CD4-positive, alpha-beta T cell treated with Interleukin-1 beta for 1 hour (primary cell): ENCODE measurements around the gene FRMD4B.
A peak's percentile ranks its signal among the peaks of the same experiment; 100 is the strongest.

Source experiments
- DNase-seq, 2 donors: peaks; one replicate each; pipeline ENCODE4 v3.0.0-alpha.2; 2020 to 2022

Gene FRMD4B

DNA sequence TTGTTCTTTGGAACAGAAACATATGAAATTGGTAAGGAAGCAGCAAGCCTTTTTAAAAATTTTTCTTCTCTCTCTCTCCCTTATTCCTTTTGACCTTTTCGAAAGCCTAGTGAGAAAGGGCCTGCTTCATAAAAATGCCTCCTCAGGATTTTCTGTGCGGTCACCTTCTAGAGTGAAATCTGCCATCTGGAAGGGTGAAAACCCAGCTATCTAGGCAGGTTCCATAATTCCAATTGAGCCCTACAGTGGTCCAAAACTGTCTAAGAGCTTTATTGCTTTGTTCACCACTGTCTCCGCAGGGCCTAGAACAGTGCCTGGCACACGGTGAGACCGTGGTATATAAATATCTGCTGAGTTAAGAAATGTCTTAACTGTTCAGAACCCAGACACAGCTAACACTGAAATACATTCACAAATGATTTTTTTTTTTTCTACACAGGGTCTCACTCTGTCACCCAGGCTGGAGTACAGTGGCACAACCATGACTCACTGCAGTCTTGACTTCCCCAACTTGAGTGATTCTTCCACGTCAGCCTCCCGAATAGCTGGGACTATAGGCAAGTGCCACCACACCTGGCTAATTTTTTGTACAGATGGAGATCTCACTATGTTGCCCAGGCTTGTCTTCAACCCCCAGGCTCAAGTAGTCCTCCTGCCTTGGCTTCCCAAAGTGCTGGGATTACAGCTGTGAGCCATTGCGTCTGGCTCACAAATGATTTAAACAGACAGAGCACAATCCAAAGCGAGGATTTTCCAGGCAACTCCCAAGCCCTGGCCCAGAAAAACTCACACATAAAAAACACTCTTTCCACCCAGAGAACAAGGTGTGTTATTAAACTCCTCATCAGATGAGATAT lies 64.4 kb downstream of the FRMD4B start:
- DNase-seq, result peak in 1 of 2 donors; percentile 22

DNA sequence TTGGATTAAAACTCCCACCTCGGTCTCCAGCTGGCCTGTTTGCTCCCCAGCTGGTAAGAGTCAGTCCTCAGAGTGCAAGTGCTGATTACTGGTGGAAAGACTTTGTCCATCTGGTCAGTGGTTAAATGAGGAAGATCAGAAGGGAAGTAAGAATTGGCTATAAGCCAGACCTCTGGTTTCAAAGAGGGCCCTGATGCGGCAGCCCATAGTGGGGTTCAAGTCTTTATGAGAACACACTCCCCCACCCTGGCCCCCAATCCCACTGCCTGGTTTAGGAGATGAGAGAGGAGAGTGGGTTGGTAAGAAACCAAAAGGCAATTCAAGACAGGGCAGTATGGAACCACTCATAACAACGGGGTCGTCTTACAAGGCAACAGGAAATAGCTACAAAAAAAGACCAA lies 65.0 kb downstream of the FRMD4B start:
- peak in 1 of 2 donors; percentile 11 for DNase-seq

DNA sequence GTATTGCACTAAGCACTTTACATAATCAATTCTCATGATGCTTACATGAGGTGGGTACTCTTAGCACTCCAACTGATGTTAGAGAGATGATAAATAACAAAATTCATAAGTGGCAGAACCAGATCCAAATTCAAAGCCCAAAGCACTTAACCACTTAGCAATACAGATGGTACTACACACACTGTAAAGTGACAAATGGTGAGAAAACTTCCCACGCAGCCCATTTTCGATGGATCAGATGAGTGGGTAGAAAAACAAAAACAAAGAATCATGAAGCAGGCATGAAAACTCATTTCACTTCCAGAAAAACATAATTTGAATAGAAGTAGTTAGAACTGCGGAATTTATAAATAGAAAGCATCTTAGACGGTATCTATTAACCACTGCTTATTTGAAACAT lies 66.2 kb downstream of the FRMD4B start:
- no peak for DNase-seq

DNA sequence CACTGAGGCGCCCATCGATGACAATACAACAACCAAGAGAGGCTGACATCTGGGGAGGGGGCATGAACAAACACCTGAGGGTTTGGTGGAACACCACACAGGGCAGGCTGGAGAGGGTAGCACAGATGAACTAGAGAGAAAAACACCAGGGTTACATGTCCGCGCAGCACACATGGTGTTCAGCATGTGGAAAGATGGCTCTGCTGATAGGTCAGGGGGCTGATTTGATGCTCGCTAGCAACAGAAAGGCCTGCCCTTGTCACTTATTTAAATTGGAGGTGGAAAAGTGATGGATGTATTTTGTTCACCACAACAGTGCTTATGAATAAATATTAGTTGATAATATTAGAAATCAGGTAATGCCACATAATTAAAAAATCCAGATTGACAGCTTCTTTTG lies 67.5 kb downstream of the FRMD4B start:
- no peak for DNase-seq

DNA sequence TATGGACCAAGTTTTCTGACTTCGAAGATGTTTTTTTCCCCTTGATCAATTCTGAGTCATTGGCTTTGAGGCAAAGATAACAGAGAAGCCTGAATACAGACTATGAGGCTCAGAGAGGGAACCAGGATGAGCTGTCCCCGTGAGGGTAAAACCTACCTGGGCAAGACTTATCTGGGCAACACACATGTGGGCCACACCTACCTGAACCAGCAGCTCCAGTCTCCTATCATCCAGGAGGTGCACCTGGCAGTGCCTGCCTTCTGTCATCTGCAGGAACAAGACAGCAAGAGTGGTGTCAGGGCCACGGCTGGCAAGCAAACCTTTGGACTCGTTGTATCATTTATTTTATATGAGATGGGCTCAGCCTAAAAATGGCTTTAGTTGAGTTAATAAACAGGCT lies 72.6 kb downstream of the FRMD4B start:
- DNase-seq, result no peak

DNA sequence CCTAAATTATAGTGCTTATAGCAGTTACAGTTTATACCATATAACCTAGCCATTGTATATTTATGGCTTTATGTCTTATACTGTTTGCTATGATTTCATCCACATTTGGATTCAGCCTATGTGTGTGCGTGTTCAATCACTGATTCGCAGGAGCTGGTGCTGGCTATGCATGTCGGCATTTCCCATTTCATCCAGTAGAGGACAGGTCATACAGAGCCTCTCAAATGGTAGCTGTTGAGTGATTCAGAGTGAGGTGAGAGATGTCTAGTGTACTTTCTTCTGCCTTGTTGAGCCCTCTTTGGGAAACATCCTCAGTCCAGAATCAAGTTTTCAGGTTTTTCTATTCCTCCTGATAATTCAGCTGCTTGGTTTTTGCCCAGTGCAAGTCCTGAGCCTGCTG lies 76.1 kb downstream of the FRMD4B start:
- DNase-seq, result no peak

DNA sequence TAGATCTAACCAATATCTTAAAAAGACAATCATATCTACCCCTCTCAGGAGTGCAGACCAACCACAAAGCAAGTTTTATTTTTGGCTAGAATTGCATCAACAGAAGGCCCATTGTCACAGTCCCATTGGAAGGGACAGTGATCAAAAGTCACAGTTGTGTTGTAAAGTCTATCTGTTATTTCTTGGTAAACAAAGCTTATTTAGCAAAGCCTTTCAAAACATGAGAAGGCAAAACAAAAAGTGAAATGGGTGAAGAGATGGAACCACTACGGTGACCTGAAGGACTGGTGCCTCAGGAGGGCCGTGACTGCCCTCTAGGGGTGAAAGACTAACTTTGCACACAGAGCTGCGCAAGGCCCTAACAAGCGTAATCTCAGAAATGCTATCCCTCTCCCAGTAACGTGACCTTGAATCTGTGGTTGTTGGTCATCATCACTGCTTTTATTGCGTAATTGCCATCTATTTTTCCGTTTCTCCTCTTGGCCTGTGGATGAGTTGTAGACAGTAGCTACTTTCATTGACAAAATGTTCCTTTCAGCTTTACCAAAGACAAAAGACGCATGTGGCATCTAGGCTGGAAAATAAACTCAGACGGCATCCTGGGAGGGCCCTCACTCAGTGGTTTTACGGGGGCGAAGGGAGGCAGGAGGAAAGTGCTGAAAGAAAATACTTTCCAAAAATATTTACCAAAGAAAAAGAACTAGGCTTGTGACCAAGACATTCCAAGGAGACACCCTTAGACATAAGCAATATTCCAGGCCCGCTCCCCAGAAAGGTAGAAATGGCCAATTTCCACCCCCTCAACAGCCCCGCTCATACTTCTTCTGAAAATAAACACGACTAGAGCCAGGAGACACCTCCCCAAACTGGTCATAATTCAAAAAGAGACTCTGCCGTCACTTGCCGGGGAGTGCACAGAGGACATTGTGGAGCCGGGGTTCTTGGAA lies 79.4 kb downstream of the FRMD4B start:
- DNase-seq, result peak; percentile 67 to 79

DNA sequence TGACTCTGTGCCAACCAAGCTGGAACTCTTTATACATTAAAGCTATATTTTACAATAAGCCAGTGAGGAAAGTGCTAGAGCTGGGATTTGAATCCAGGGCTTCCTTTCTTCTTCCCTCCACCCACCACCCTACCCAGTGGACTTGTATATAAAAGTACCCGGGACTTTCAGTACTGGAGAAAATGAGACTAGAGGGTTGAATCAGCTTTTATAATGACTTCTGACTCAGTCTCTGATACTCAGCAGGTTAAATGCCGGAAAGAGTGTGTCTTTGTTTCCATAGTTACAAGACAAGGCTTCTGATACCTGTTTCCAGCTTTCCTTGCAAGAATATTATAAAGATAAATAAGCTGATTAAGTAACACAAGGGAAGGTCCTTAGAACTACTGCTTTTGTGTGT lies 80.9 kb downstream of the FRMD4B start:
- DNase-seq, result no peak

DNA sequence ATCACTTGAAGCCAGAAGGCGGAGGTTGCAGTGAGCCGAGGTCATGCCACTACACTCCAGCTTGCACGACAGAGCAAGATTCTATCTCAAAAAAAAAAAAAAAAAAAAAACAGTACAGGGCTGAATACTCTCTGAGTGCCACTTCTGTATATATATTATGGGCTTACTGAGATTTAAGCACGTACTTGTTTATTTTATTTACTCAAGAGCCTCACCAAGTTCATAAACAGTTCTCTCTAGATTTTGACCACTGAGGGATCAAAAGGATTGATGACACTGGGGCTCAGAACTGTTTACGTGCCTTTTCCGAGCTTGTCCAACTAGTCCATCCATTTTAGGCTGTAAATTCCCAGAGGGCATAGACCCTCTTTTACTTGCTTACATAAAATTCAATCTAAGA lies 81.5 kb downstream of the FRMD4B start:
- DNase-seq, result no peak

DNA sequence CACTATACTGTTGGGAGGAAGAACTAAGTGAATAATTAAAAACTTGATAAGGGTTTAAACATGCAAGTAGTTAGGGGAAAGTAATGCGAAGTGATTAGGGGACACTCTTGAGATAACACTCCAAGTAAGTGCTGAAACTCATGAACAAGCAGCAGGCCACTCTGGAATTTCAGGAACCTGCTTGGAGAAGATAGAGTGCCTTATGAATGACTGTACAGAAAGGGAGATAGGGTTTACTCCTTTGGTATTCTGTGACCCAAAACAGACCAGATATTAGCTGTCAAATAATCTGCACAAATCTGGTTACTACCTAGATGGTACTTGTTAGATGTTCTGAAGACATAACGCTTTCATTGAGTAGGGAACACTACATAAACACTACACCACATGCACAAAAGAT lies 85.6 kb downstream of the FRMD4B start:
- no peak for DNase-seq

DNA sequence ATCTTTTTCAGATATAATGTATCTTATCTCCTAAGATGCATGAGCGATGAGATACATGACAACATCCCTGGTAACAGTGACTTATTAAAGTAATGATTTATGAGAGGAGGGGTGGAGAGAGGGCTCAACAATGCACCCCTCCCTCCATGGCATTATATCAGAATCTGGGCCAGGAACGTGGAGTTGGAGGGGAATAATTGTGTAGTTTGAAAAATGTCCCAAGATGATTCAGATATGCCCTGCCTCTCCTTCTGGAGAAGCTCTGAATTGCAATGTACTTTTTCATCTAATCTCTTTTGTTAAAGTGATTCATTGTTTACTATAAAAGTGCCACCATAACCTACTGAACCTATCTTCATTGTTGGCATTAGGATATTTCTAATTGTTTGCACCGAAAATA lies 86.5 kb downstream of the FRMD4B start:
- DNase-seq, result no peak

DNA sequence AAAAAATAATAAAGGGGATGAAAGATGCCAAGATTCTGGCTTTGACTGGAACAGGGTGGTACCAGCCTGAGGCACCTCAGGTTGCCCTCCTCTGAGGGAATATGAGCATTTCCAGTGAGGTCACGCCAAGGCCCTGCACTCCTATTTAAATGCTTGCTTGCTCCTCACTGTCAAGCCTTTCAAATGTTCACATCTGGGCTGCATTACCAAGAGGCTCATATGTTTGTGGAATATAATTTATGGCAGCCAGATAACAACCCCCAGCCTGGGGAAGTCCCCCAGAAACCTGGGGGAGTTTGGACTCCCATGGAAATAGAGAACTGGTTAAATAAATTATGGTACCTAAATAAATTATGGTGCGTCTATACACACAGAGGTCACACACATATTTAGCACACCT lies 88.4 kb downstream of the FRMD4B start:
- DNase-seq, result no peak

DNA sequence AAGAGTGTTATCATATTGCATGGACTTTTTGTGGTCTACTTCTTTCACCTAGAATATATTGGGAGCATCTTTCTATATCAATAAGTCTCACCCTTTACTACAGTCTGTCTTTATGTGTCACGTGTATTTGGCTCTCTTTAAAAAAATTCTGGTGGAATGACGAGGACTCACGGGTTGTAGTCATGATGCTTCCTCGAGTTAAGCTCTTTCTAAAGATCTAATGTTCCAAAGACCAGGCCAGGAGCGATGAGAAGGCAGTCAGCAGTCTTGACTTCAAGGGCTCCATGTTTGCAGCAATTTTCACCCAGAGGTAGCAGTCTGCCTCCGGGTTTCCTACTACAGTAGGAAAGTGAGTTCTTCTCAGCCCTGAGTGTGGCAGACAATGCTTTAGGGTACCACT lies 88.9 kb downstream of the FRMD4B start:
- DNase-seq, result no peak

DNA sequence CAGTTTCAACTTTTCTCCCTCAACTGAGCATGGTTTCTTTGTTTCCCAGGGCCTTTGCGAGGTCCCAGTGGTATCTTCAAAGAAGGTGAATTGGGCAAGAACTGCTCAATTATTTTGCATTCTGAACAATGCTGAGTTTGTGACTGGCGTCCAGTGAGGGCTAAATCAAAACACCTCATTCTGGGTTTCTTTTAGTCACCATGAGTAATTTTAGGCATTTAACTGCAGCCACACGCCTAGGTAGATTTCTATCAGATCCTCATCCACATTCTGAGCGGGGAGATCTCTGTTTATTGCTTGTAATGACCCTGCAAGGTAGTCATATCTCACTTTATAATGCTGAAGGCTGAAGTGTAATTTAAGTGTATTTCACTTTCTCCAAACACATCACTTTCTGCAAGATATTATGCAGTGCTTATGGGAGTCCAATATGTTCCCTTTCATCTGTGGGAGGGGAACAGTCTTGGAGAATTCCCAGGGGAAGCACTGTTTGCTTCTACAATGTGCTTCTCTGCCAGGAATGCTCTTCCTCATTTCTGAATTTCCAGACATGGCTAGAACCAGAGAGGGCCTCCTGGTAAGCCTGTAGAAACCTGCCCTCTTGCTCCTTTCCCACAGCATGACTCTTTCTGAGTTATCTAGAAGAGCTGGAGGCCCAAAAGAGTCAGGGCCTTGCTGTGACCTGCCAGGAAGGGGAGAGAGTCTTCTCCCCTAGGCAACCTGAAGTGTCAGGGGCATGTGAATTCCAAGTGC lies 91.7 kb downstream of the FRMD4B start:
- DNase-seq, result no peak

DNA sequence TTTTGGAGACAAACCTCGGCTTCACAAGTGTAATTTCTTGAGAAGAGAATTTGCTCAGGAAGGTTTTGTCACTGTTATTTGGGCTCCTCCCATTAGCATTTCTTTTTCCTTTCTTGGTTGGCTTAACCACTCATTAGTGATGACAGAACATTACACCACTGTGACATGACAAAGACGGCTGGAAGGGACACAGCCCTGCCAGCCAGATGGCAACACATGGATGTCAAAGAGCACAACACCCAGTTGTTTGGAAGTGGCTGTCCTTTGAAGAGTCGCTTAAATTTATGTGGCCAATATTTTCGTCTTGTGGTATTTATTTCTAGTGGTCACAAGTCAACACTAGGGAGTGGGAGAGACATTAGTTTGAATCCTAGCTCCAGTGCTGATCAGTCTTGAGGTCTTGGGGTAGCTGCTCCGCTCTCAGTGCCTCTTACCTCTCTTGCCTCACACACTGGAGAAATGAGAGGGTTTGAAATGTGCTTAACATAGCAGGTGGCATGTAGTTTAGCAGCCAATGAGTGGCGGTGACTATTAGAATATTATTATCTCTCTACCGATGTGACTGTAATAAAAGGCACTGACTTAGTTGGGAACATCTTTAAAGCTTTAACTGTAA lies 92.8 kb downstream of the FRMD4B start:
- DNase-seq, result no peak

DNA sequence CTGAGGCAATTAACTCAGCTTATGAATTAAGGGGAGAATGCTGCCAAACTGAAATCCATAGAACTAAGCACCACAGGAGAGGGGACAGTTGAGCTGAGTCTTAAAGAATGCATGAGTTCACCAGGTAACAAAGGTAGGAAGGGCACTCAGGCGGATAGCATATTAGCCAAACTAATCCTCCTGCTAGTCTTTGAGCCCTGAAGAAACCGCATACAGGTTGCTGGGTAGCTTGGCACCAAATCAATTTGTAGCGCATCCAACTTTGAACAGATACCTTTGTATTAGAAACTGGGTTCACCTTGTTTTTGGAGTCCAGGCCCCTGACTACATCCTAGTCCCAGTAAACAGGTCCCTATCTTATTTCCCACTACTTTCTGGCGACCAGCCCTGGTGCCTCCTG lies 93.7 kb downstream of the FRMD4B start:
- no peak for DNase-seq

DNA sequence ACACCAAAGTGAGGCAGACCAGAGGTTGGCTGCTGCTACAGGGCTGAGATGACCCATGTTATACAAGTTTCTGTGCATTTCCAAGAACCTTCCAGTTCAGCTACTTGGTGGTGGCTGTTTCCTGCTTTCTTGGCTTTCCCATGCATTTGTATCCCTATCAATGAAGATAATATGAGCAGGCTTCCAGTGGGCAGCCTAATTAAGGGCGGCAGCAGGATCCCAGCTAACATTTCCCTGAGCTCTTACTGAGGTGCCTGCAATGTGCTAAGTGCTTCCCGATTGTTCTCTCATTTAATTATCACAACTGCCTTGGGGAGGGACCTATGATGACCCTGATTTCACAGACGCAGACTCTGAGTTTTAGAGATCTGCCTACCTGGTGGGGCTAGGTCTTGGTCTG lies 95.5 kb downstream of the FRMD4B start:
- DNase-seq, result no peak

DNA sequence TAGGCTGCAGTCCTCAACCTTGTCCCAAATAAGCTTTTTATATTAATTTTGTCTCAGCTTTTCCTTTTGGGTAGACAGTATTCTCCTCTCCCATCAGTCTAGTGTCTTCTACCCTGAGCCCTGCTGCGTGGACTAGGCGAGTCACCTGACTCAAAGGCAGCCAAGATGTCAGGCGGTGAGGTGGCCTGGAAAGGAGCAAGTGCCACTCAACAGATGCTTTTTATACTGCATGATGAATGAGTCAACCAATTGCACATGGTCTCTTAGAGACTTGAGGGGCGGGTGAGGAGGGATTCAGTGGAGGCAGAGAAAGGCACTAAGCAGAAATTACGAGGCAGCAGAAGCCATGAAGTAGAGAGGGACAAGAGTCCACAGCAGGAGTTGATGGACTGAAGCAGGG lies 95.9 kb downstream of the FRMD4B start:
- DNase-seq, result no peak

DNA sequence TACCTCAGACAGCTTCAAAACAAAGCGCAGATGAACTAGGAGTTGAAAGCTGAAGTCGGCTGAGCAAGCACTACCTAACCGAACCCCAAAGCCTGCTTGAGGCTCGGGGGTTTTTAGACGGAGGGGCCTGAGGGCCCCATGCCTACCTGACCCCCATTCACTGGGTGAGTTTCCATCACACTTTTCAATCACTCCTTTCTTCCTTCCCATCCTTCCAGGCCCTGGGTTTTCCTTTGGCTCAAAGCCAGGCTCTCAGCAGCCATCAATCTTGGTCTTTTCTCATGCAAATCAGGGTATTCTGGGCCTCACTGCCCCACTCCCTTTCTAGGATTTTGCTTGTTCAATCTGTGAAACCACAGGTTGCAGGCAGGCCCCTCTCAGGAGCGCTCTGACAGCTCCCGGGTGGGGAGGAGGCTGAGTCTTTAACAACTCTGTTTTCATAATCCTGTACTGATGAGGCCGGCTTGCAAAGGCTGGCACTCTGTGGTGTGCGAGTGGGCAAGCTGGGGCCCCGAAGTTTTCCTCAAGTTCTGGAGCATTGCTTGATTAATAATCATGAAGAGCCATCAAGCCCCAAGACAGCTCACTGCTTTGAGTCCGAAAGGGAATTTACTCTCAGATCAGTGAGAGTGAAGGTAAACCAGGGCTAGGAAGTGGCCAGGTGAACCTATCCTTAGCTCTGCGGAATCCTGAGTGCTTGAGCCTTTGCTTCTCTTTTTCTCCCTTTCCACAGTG lies 97.6 kb downstream of the FRMD4B start:
- DNase-seq, result no peak

DNA sequence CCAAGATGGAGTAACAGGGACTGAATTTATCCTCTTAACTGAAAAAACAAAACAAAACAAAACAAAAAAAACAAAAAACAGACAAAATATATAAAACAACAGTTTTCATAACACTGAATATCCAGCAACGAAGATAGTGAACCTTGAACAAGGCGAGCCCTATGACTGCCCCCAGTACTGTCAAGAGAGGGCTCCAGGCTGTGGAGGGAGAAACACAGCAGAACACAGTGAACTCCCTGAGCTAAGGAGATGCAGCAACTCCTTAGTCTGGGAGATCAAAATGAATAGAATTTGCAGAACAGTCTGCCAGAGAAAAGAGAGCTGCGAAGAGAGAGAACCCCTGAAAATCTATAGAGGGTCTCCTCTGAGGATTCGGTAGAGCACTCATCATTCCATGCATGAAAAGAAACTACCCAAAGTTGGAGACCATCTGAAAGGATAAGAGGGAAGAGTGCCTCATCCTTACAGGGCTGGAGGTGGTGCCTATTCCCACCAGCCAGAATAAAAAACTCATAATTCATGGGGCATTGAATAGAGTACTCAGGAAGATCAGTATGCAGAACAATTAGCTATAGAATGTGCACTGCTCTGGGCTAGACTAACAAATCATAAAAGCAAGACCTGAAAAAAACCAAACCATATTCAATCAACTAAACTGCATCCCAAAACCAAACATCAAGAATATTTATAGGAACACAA lies 101.8 kb downstream of the FRMD4B start:
- no peak for DNase-seq

DNA sequence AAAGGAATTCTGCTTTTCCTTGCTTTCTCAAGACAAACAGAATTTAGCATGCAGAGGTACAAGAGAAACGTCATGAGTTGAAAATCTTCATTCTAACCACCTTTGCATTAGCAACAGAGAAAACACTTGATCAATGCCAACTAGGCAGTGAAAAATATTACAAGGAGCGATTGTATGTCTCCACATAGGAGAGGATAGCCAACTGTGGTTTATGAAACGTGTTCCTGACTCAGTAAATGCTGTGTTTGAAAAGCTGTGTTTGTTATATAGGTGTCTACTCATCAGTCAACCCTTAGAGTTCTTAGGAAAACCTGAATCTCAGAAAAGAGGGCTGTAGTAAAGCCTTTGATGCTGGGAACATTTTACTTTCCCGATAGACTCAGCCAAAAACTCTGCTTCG lies 102.4 kb downstream of the FRMD4B start:
- DNase-seq, result no peak
